ENCODE measurements around the gene SHANK2.

SHANK2 gene

DNA sequence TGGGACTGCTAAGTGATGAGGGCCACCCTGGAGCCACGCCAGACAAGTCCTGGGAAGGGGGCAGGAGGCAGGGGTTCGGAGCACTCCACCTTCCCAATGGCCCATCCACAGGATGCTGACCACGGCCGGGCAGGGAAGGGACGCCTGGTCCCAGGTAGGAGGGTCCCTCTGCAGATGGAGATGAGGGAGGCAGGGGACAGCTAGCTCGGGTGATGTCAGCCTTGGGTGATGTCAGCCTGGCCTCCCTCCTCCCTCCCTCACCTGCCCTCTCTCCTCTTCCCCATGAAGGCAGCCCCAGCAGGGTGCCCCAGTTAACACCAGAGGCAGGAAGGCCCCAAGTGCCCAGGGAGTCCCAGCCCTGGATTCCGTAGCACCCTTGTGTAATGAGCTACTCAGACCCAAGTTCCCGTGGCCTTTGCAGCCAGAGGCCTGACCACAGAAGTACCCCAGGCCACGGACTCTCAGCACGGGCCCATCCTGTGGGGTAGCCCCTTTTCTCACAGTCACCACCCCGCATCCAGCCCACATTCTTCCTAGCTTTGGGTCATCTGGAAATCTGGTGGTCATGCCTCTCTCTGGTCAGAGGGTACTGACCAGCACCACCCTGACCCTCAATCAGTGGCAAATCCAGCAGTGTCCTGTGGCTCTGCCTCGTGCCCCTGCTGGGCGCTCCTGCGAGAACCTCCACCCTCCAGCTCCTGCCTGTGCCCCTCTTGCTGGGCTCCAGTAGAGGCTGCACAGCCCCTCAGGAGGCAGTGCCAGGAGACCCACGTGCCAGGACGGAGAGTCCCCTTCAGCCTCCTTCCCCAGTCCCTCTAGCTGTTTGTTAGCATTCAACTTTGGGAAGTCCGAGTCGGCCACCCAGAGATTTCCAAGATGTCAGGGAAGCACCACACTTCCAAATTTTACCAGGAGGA, 47.4 kb downstream of the SHANK2 start:
- DNase-seq (ENCODE audit: low read depth in 2 of 2), result no peak
- TF ChIP-seq, protein P1, sequence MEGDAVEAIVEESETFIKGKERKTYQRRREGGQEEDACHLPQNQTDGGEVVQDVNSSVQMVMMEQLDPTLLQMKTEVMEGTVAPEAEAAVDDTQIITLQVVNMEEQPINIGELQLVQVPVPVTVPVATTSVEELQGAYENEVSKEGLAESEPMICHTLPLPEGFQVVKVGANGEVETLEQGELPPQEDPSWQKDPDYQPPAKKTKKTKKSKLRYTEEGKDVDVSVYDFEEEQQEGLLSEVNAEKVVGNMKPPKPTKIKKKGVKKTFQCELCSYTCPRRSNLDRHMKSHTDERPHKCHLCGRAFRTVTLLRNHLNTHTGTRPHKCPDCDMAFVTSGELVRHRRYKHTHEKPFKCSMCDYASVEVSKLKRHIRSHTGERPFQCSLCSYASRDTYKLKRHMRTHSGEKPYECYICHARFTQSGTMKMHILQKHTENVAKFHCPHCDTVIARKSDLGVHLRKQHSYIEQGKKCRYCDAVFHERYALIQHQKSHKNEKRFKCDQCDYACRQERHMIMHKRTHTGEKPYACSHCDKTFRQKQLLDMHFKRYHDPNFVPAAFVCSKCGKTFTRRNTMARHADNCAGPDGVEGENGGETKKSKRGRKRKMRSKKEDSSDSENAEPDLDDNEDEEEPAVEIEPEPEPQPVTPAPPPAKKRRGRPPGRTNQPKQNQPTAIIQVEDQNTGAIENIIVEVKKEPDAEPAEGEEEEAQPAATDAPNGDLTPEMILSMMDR (IDR thresholded peaks at IDR 0.05; ENCODE audit: low read depth, low read length), result no peak
- H3K4me3 ChIP-seq (replicated peaks in 1 of 2; ENCODE audit: low read depth in 2 of 2, low read length in 2 of 2), result no peak overlapping the region

DNA sequence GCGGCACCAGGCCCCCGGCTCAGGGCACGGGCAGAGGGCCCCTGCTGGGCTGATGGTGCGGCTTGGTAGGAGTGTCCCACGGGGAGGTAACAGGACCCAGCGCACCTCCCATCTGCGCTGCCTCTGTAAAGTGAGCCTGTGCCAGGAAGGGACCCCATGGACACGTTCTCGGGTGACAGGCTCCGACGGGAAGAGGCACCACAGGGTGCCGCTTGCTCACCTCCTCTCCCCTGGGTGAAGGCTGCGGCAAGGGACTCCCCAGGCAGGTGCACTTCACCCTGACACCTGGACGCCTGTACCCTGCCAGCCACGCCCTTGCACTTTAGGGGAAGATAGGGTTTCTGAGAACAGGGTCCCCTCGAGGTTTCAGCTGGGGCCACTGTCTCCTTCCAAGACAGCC, 48.1 kb downstream of the SHANK2 start:
- H3K4me3 ChIP-seq (replicated peaks in 1 of 2; ENCODE audit: low read depth in 2 of 2, low read length in 2 of 2), result no peak overlapping the region
- no peak for DNase-seq (ENCODE audit: low read depth in 2 of 2)
- TF ChIP-seq, protein P1 (IDR thresholded peaks at IDR 0.05; ENCODE audit: low read depth, low read length), result no peak

DNA sequence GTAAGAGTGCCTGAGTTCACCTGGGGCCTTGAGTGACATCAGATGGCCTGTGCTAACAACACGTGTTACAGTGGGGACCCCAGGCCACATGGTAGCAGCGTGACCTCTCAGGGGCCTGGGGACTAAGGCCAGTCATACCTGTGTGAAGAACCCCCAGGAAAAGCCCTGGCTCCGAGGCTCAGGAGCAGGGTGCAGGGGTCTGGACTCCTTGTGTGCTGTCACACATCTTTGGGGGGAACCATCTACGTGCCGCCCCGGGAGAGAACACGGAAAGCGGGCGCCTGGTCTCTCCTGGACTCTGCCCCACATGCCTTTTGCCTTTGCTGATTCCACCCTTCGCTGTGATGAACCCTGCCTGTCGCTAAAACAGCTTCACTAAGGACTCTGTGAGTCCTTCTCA, 48.7 kb downstream of the SHANK2 start:
- no peak for DNase-seq (ENCODE audit: low read depth in 2 of 2)
- TF ChIP-seq, protein P1 (IDR thresholded peaks at IDR 0.05; ENCODE audit: low read depth, low read length), result no peak
- H3K4me3 ChIP-seq (replicated peaks in 1 of 2; ENCODE audit: low read depth in 2 of 2, low read length in 2 of 2), result no peak overlapping the region

DNA sequence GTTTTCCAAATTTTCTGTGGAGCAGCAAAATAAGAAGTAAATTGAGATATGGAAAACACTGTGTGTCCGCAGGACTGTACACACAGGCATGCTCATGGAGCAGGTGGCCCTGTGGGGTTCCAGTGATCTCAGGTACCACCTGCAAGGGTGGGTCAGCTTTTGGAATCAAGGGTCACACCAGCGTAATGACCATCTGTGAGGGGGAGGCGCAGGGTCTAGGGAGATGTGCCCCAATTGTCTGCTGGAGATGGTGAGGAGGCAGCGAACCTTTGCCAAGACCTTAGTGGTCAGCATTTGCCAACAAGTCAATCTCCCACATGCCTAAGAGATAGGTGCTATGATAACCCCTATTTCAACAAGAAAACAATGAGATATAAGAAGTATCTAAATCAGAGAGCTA, 49.4 kb downstream of the SHANK2 start:
- H3K4me3 ChIP-seq (replicated peaks in 1 of 2; ENCODE audit: low read depth in 2 of 2, low read length in 2 of 2), result no peak overlapping the region
- DNase-seq (ENCODE audit: low read depth in 2 of 2), result no peak
- TF ChIP-seq, protein P1 (IDR thresholded peaks at IDR 0.05; ENCODE audit: low read depth, low read length), result no peak

DNA sequence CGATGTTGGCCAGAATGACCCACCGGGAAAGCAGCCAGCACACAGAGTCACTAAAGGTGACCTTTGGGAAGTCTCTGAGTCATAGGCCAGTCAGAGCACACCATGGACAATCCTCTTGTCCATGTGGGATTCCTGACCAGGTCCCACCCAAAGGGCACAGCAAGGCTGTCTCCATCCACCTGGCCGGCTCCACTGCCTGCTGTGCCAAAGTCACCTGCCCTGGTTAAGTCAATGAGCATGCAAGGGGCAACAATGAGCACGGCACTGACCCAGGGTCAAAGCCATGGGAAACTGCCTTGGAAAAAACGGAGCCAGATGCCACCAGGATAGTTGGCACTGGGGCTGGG, 49.8 kb downstream of the SHANK2 start:
- no peak overlapping the region for H3K4me3 ChIP-seq (replicated peaks in 1 of 2; ENCODE audit: low read depth in 2 of 2, low read length in 2 of 2)
- DNase-seq (ENCODE audit: low read depth in 2 of 2), result no peak
- TF ChIP-seq, protein P1 (IDR thresholded peaks at IDR 0.05; ENCODE audit: low read depth, low read length), result no peak
